Colonic mucosa (tissue), 4 donors: ENCODE data around the gene TEPSIN. TPM values are rescaled to one million over a fixed set of nuclear protein-coding genes. Genes with fewer than 3 reads are reported as not detected.

Experiments
- DNase-seq: peaks from one replicate; pipeline ENCODE4 v3.0.0-alpha.2; 2020
- H3K27ac ChIP-seq: fragments of 200-600 bp; one replicate; pipeline ENCODE4 v1.8.0; 2021
- H3K27me3 ChIP-seq: fragments of 200-600 bp; one replicate; pipeline ENCODE4 v1.8.0; 2021
- H3K36me3 ChIP-seq: fragments of 200-600 bp; one replicate; pipeline ENCODE4 v1.8.0; 2021
- H3K4me1 ChIP-seq: fragments of 200-600 bp; one replicate; pipeline ENCODE4 v1.8.0; 2021; ENCODE audit warnings: mild to moderate bottlenecking
- H3K4me3 ChIP-seq: fragments of 200-600 bp; one replicate; pipeline ENCODE4 v1.8.0; 2021
- H3K9ac ChIP-seq, 2 donors: one replicate each; pipeline ENCODE4 v1.7.0; 2013; ENCODE audit warnings: control low read depth in 2 of 2, low read depth in 2 of 2, low read length in 2 of 2
- H3K9me3 ChIP-seq: fragments of 200-600 bp; one replicate; pipeline ENCODE4 v1.8.0; 2021
- intact Hi-C: fragments of 100-400 bp; cut with DNase I; formaldehyde crosslinking; loops from one replicate; pipeline ENCODE4 v1.14.1; 2022
- total RNA-seq, 2 donors: library from RNA; stranded (reverse); fragmentation: NEBNext Ultra II Directional in 1 of 2; extraction: Animal tissue kit (Norgen Biotek cat#: 25700) in 1 of 2; gene quantifications; one replicate each; pipeline ENCODE4 v1.2.1, GENCODE V29; 2021
- TF ChIP-seq, protein P1 (sequence below): fragments of 200-600 bp; IDR thresholded peaks from one replicate; pipeline ENCODE4 v1.8.0; 2022; ENCODE audit warnings: antibody characterized with exemption, mild to moderate bottlenecking
- donor health status: healthy.
- donor health status: DM: no; HTN: no; CAD: no.
- donor health status: DM: no; HTN: no; CAD: no.

TEPSIN gene
- total RNA-seq, 2 donors from 2014 or later: 29.3 to 46.7 TPM

GRCh38 chr17:81209141-81209540 is 29.7 kb downstream of the TEPSIN start:
- intact Hi-C loops: no loop called here
- Histone ChIP-seq H3K4me3 (no peak overlapping the region), H3K36me3 (no peaks in the 10 kb centered on the region), H3K9me3 (no peaks in the 10 kb centered on the region), H3K4me1 (no peaks in the 10 kb centered on the region), H3K9ac (no peak overlapping the region), H3K27ac (no peak overlapping the region), H3K27me3 (no peaks in the 10 kb centered on the region)
- DNase-seq: no peak
- TF ChIP-seq, protein P1, sequence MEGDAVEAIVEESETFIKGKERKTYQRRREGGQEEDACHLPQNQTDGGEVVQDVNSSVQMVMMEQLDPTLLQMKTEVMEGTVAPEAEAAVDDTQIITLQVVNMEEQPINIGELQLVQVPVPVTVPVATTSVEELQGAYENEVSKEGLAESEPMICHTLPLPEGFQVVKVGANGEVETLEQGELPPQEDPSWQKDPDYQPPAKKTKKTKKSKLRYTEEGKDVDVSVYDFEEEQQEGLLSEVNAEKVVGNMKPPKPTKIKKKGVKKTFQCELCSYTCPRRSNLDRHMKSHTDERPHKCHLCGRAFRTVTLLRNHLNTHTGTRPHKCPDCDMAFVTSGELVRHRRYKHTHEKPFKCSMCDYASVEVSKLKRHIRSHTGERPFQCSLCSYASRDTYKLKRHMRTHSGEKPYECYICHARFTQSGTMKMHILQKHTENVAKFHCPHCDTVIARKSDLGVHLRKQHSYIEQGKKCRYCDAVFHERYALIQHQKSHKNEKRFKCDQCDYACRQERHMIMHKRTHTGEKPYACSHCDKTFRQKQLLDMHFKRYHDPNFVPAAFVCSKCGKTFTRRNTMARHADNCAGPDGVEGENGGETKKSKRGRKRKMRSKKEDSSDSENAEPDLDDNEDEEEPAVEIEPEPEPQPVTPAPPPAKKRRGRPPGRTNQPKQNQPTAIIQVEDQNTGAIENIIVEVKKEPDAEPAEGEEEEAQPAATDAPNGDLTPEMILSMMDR: no peak

GRCh38 chr17:81208651-81209050 is 30.2 kb downstream of the TEPSIN start:
- Histone ChIP-seq H3K9me3 (no peaks in the 10 kb centered on the region), H3K4me1 (no peaks in the 10 kb centered on the region), H3K4me3 (no peak overlapping the region), H3K36me3 (no peaks in the 10 kb centered on the region), H3K27ac (no peak overlapping the region), H3K9ac (no peak overlapping the region), H3K27me3 (no peaks in the 10 kb centered on the region)
- intact Hi-C loops: no loop called here
- no peak for DNase-seq
- TF ChIP-seq, protein P1: no peak

GRCh38 chr17:81207610-81208581 is 31.0 kb downstream of the TEPSIN start:
- H3K27ac ChIP-seq: no peak overlapping the region
- no peaks in the 10 kb centered on the region for H3K27me3 ChIP-seq
- intact Hi-C loops: no loop called here
- TF ChIP-seq, protein P1: no peak
- H3K9ac ChIP-seq: no peak overlapping the region
- H3K9me3 ChIP-seq: no peaks in the 10 kb centered on the region
- H3K4me1 ChIP-seq: no peaks in the 10 kb centered on the region
- no peaks in the 10 kb centered on the region for H3K36me3 ChIP-seq
- H3K4me3 ChIP-seq: no peak overlapping the region
- DNase-seq: no peak

GRCh38 chr17:81206657-81207056 is 32.2 kb downstream of the TEPSIN start:
- DNase-seq: no peak
- Histone ChIP-seq H3K36me3 (no peaks in the 10 kb centered on the region), H3K9ac (no peak overlapping the region), H3K9me3 (no peaks in the 10 kb centered on the region), H3K27ac (no peak overlapping the region), H3K27me3 (no peaks in the 10 kb centered on the region), H3K4me1 (no peaks in the 10 kb centered on the region), H3K4me3 (no peak overlapping the region)
- intact Hi-C loops: no loop called here
- TF ChIP-seq, protein P1: no peak

DNA sequence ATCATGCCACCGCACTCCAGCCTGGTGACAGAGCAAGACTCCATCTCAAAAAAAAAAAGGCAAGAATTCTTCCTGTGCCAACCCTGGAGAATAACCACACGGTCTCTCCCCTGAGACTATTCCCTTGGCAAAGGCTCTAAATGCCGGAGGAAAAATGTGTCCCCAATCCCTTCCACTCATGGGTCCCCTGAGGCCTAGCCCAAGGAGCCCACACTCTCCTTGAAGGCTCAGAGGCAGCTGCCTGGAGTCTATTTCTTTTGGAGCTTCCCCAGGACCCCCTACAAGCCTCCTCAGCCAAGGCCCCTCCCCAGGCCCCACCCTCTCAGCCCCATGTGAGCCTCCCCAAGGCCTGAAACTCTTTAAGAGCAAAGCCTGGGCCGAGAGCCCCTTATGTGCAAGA is 32.7 kb downstream of the TEPSIN start:
- TF ChIP-seq, protein P1: no peak

More for the DNA sequence above, 32.7 kb downstream of the TEPSIN start:
- Histone ChIP-seq H3K9me3 (no peaks in the 10 kb centered on the region), H3K9ac (no peak overlapping the region), H3K4me1 (no peaks in the 10 kb centered on the region), H3K4me3 (no peak overlapping the region), H3K36me3 (no peaks in the 10 kb centered on the region), H3K27ac (no peak overlapping the region), H3K27me3 (no peaks in the 10 kb centered on the region)
- DNase-seq: no peak
- intact Hi-C loops: no loop called here
